Psoas muscle (tissue), 8 donors: Measurements from ENCODE around the gene JMJD1C. TPM values are rescaled to one million over a fixed set of nuclear protein-coding genes. Genes with fewer than 3 reads are reported as not detected.

Source experiments
- ATAC-seq, 4 donors: fragments of 200-7000 bp; cut with Tn5 transposase; one replicate each; pipeline ENCODE4 v1.9.1; 2020; ENCODE audit warnings: moderate library complexity in 3 of 4, mild to moderate bottlenecking in 2 of 4
- DNase-seq, 2 donors: peaks; one replicate each; pipeline ENCODE4 v3.0.0-alpha.2; 2020
- H3K27ac ChIP-seq: fragments of 200-600 bp; one replicate; pipeline ENCODE4 v1.8.0; 2022
- H3K27me3 ChIP-seq, 3 donors: fragments of 200-600 bp in 1 of 3; one replicate each; pipeline versions ENCODE4 v1.6.1 to v1.8.0; 2013 to 2022; ENCODE audit warnings: low read length in 2 of 3, mild to moderate bottlenecking in 2 of 3, moderate library complexity in 1 of 3; ENCODE audit not compliant: insufficient read depth in 3 of 3
- H3K36me3 ChIP-seq, 2 donors: fragments of 200-600 bp in 1 of 2; one replicate each; pipeline versions ENCODE4 v1.6.1 to v1.8.0; 2013 to 2022; ENCODE audit warnings: low read depth in 1 of 2, mild to moderate bottlenecking in 1 of 2, moderate library complexity in 1 of 2; ENCODE audit not compliant: insufficient read depth in 1 of 2
- H3K4me1 ChIP-seq: fragments of 200-600 bp; one replicate; pipeline ENCODE4 v1.8.0; 2022
- H3K4me3 ChIP-seq: fragments of 200-600 bp; one replicate; pipeline ENCODE4 v1.8.0; 2022; ENCODE audit warnings: mild to moderate bottlenecking
- H3K9me3 ChIP-seq: fragments of 200-600 bp; one replicate; pipeline ENCODE4 v1.8.0; 2022
- CTCF ChIP-seq: fragments of 200-600 bp; IDR thresholded peaks from one replicate; pipeline ENCODE4 v1.8.0; 2022; ENCODE audit warnings: antibody characterized with exemption
- WGBS, 3 donors: extraction: QIAGEN DNeasy Blood & Tissue Kit; methylation state at CpG; one replicate each; pipeline versions ENCODE4 v1.1.6 to v1.1.7; 2013; 5-methylcytosine and 5-hydroxymethylcytosine counted together
- intact Hi-C, 2 donors: fragments of 100-400 bp; cut with DNase I; formaldehyde crosslinking; loops; one replicate each; pipeline versions ENCODE4 v1.11.0 to v1.14.2; 2022
- polyA plus RNA-seq, 3 donors: library from polyadenylated mRNA; stranded (reverse); fragments of 200-250 nt; gene quantifications; one replicate each; pipeline ENCODE4 v1.2.3, GENCODE V29; 2013
- total RNA-seq, 4 donors: library from RNA; stranded (reverse); fragmentation: NEBNext Ultra II Directional in 2 of 4; extraction: Animal tissue kit (Norgen Biotek cat#: 25700) in 2 of 4; gene quantifications; one replicate each; pipeline versions ENCODE4 v1.2.1 to v1.2.4, GENCODE V29; 2021 to 2023
- donor health status: healthy with polysubstance abuse.
- donor health status: DM: no; HTN: no; CAD: no; lungs with moderate emphysema.
- donor health status: Bipolar disorder and iron deficiency.
- donor health status: healthy.
- donor health status: DM: yes; HTN: yes; CAD: no.
- donor health status: DM: no; HTN: no; CAD: no.
- donor health status: DM: no; HTN: no; CAD: no.
- donor health status: DM: yes; HTN: yes; CAD: no.

Gene JMJD1C
- total and polyA plus RNA-seq, 7 donors: 17.5 to 74.4 (median 28.8) TPM

GRCh38 chr10:63217120-63217605 is 248.6 kb downstream of the JMJD1C start:
- H3K27me3 ChIP-seq: no peaks in the 10 kb centered on the region
- WGBS, 3 donors: 5 to 15% (median 8%) methylated on average over 3 of the region's 3 CpGs
- H3K4me1 ChIP-seq: peaks cover 3% of the 10 kb centered on the region
- peaks cover 16 to 39% of the 10 kb centered on the region in 2 donors for H3K36me3 ChIP-seq
- no peaks in the 10 kb centered on the region for H3K9me3 ChIP-seq
- intact Hi-C loops: loop anchor here (5.0 to 10.0 kb wide), 5 partner anchors 45 to 600 kb away; no protein-coding TSS in a partner anchor
- DNase-seq (no peak), ATAC-seq (peak; percentile 62 to 88 (median 78))
- no peak overlapping the region for H3K27ac ChIP-seq
- peak; percentile 72 for TF ChIP-seq CTCF
- no peak overlapping the region for H3K4me3 ChIP-seq

DNA sequence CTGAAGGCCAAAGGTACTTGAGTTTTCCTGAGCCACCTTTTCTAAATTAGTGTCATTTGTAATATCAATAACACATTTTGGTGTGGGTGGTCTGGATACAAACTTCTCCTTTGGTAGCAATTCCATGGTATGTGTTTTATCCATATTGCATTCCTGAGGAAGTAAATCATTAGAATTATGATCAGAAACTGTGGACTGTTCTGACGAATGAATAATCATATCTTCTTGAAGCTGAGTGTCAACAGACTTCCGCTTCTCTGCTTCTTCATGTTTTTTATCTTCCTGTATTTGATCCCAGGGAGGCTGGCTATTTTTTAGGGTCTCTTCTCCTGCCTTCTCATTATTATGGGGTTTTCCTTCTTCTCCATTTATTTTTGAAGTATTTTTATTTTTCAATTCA is 251.2 kb downstream of the JMJD1C start:
- TF ChIP-seq CTCF: no peak
- H3K4me3 ChIP-seq: no peak overlapping the region
- H3K27me3 ChIP-seq: no peaks in the 10 kb centered on the region
- H3K27ac ChIP-seq: peak overlapping the region; percentile 12
- peaks cover 17% of the 10 kb centered on the region for H3K4me1 ChIP-seq
- intact Hi-C loops: loop anchor here (5.0 to 10.0 kb wide), 2 partner anchors 253 to 420 kb away; partner anchors contain the start of gene JMJD1C (in 2 of the 2)
- no peak for DNase-seq
- 69 to 80% (median 70%) methylated on average over 2 of the region's 2 CpGs for WGBS, 3 donors
- H3K9me3 ChIP-seq: no peaks in the 10 kb centered on the region
- H3K36me3 ChIP-seq: peaks cover 16 to 50% of the 10 kb centered on the region in 2 donors
- no peak for ATAC-seq

DNA sequence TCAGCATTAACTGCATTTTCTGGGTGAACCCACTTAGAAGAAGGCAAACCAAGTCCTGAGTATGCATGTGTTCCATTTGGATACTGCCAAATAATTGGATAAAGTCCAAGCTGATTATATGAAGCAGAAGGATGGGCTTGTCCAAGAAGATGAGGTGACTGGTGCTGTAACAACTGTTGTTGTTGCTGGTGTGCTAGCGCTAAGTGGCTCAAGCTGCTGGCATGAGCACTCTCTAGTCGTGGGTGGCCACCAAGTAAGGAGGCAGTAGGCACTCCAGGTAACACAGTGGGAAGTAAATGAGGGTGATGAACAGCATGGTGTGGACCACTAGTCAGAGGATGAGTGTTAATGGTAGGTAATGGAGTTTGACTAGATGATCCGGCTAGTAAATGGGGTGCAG is 252.3 kb downstream of the JMJD1C start:
- Histone ChIP-seq H3K27ac (no peak overlapping the region), H3K36me3 (peaks cover 16 to 57% of the 10 kb centered on the region in 2 donors), H3K27me3 (no peaks in the 10 kb centered on the region), H3K4me3 (no peak overlapping the region), H3K9me3 (no peaks in the 10 kb centered on the region), H3K4me1 (peaks cover 28% of the 10 kb centered on the region)
- no peak for TF ChIP-seq CTCF
- DNase-seq (no peak), ATAC-seq (peak in 2 of 4 donors; percentile 11 to 29)
- intact Hi-C loops: loop anchor here (5.0 to 10.0 kb wide), 2 partner anchors 254 to 421 kb away; partner anchors contain the start of gene JMJD1C (in 2 of the 2)
- 52 to 75% (median 57%) methylated on average over 3 of the region's 3 CpGs for WGBS, 3 donors

GRCh38 chr10:63210611-63211196 is 255.1 kb downstream of the JMJD1C start:
- Histone ChIP-seq H3K9me3 (no peaks in the 10 kb centered on the region), H3K27ac (peak overlapping the region; percentile 24), H3K36me3 (peaks cover 16 to 68% of the 10 kb centered on the region in 2 donors), H3K27me3 (no peaks in the 10 kb centered on the region), H3K4me3 (no peak overlapping the region), H3K4me1 (peaks cover 47% of the 10 kb centered on the region)
- intact Hi-C loops: loop anchor here (5.0 to 10.0 kb wide), 2 partner anchors 257 to 424 kb away; partner anchors contain the start of gene JMJD1C (in 2 of the 2)
- 55 to 62% (median 59%) methylated on average over 3 of the region's 3 CpGs for WGBS, 3 donors
- TF ChIP-seq CTCF: no peak
- ATAC-seq: peak; percentile 27 to 64 (median 56)
- DNase-seq: no peak
